Right cardiac atrium (tissue), 5 donors: ENCODE data around the gene PPFIBP2. TPM values are rescaled to one million over a fixed set of nuclear protein-coding genes. Genes with fewer than 3 reads are reported as not detected.
A peak's percentile ranks its signal among the peaks of the same experiment; 100 is the strongest.

Experiments
- ATAC-seq, 2 donors: fragments of 200-7000 bp; cut with Tn5 transposase; one replicate each; pipeline versions ENCODE4 v1.8.0 to v1.9.1; 2020; ENCODE audit warnings: moderate library complexity in 2 of 2, mild to moderate bottlenecking in 1 of 2
- DNase-seq, 3 donors: peaks; one replicate each; pipeline ENCODE4 v3.0.0-alpha.2; 2020
- H3K27ac ChIP-seq: one replicate; pipeline ENCODE4 v1.5.1; 2013; ENCODE audit warnings: mild to moderate bottlenecking, low read length, control low read depth, moderate library complexity
- H3K27me3 ChIP-seq: one replicate; pipeline ENCODE4 v1.6.1; 2013; ENCODE audit not compliant: control insufficient read depth, insufficient read depth
- H3K4me1 ChIP-seq: one replicate; pipeline ENCODE4 v1.6.1; 2013; ENCODE audit warnings: low read length; ENCODE audit not compliant: control insufficient read depth, insufficient read depth
- H3K4me3 ChIP-seq: one replicate; pipeline ENCODE4 v1.5.1; 2013; ENCODE audit warnings: low read length, control low read depth
- H3K9me3 ChIP-seq: one replicate; pipeline ENCODE4 v1.6.1; 2013; ENCODE audit warnings: low read length; ENCODE audit not compliant: control insufficient read depth
- WGBS: extraction: QIAGEN DNeasy Blood & Tissue Kit; methylation state at CpG from one replicate; pipeline ENCODE4 v1.1.7; 2013; 5-methylcytosine and 5-hydroxymethylcytosine counted together
- intact Hi-C, 4 donors: fragments of 100-400 bp; cut with DNase I; formaldehyde crosslinking; loops; one replicate each; pipeline versions ENCODE4 v1.11.0 to v1.14.0; 2022 to 2023
- polyA plus RNA-seq: library from polyadenylated mRNA; stranded (reverse); fragments of 200-250 nt; gene quantifications from one replicate; pipeline ENCODE4 v1.2.3, GENCODE V29; 2013
- total RNA-seq, 4 donors: library from RNA; stranded (reverse); fragmentation: NEBNext Ultra II Directional; extraction: Animal tissue kit (Norgen Biotek cat#: 25700); gene quantifications; one replicate each; pipeline ENCODE4 v1.2.1, GENCODE V29; 2021
- donor health status: healthy with polysubstance abuse.
- donor health status: DM: no; HTN: yes; CAD: no.
- donor health status: DM: no; HTN: no; CAD: no.
- donor health status: DM: no; HTN: yes; CAD: no; lungs with severe emphysema.
- donor health status: DM: yes; HTN: yes; CAD: no.

PPFIBP2 gene
- total and polyA plus RNA-seq, 5 donors, result 13.7 to 45.3 (median 25.0) TPM

DNA sequence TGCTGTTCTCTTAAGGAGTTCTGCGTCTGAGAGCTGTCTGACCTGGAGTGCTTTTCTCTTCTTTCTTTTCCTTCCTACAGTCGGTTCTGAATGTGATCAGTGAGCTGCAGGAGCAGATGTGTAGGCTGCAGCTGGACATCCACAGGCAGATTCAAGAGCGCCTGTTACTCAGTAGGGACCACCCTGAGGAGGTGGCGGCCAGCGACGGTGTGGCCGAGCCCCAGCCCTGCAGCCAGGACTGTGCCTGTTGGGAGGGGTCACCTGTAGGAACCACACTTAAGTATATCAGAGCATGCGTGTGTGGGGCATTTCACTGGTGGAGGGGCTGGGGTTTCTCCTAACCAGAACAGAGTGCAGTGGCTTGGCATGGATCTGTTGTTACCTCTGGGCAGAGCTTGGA lies 103.2 kb downstream of the PPFIBP2 start:
- Histone ChIP-seq H3K27ac (no peak overlapping the region), H3K4me3 (no peak overlapping the region), H3K27me3 (no peaks in the 10 kb centered on the region), H3K4me1 (no peaks in the 10 kb centered on the region), H3K9me3 (no peaks in the 10 kb centered on the region)
- DNase-seq, result no peak
- no peak for ATAC-seq
- WGBS, result 88% methylated on average over 8 of the region's 8 CpGs
- intact Hi-C loops, result no loop called here

DNA sequence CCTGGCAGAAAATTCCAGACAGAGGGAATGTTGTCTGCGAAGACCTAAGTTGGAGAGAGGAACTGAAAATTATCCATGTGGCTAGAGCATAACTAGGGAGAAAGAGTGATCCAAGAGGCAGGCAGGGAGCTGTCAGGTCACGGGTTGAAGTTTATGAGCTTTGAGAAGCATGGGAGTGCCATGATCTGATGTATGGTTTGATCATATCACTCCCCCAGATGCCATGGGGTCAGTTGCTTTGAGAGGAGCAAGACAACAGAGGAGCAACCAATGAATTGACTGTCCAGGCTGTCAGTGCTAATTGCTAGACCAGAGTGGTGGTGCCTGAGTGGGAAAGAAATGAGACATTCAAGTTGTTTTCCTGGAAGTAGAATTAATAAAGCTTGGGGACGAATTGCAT lies 105.5 kb downstream of the PPFIBP2 start:
- 94% methylated on average over 3 of the region's 3 CpGs for whole genome bisulfite sequencing

DNA sequence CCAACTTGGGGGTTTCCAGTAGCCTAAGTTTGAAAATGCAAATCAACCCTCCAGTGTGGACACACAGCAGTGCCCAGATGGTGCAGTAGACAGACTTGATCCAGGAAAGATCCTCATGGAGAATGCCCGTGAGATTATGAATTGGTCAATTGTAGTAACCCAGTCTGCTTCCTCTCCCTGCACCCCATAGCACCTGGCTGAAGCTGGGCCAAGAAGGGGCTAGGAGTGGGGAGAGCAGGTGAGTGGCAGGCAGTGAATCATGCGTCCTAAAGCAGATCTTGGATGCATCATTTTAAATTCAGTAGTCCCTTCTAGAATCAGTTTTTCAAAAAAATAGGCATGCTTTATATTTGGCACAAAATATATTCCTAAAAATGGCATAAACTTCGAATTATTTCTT lies 107.3 kb downstream of the PPFIBP2 start:
- intact Hi-C loops, result no loop called here
- Histone ChIP-seq H3K4me3 (no peak overlapping the region), H3K4me1 (no peaks in the 10 kb centered on the region), H3K27ac (no peak overlapping the region), H3K27me3 (no peaks in the 10 kb centered on the region), H3K9me3 (no peaks in the 10 kb centered on the region)
- DNase-seq, result no peak
- WGBS, result 75% methylated on average over 3 of the region's 3 CpGs
- no peak for ATAC-seq

More for the DNA sequence above, 105.5 kb downstream of the PPFIBP2 start:
- Histone ChIP-seq H3K27ac (no peak overlapping the region), H3K4me1 (no peaks in the 10 kb centered on the region), H3K9me3 (no peaks in the 10 kb centered on the region), H3K27me3 (no peaks in the 10 kb centered on the region), H3K4me3 (no peak overlapping the region)
- no peak for ATAC-seq
- intact Hi-C loops, result no loop called here
- DNase-seq, result no peak

DNA sequence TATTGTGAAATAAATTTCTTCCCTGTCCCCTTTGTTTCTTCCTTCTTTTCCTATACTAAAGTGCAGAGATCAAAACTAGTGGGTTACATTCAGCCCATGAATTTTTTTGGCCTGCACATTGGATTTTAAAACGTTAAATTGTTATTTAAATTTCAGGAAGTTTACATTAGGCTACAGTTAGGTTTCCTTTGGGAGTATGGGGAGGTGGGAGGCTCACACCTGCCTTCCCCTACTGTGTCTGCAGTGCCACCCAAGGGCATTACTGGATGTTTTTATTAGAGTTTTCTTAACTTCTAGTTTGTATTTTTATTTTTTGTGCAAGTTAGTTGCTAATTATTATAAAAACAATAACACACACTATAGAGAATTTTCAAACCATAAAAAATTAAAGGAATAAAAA lies 107.8 kb downstream of the PPFIBP2 start:
- Histone ChIP-seq H3K4me3 (no peak overlapping the region), H3K9me3 (no peaks in the 10 kb centered on the region), H3K27ac (no peak overlapping the region), H3K27me3 (no peaks in the 10 kb centered on the region), H3K4me1 (no peaks in the 10 kb centered on the region)
- ATAC-seq (no peak), DNase-seq (no peak)
- intact Hi-C loops, result no loop called here
- 9% methylated on average over 1 of the region's 1 CpG for WGBS

DNA sequence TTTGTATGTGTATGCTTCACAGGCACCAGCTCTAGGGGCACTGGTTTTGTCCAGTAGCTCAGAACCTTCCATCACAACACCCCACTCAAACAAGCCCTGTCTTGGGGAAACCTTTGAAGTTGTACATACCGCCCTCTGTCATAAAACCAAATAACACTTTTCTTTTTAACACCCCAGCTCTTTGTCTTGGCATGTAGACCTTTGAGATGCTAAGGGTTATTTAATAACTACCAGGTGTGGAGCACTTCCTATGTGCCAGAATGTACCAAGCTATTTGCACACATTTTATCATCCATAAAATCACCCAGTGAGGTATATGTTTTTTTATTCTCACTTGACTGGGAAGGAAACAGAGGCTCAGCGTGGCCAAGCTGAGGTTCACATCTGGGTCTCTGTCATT lies 108.9 kb downstream of the PPFIBP2 start:
- no peaks in the 10 kb centered on the region for H3K4me1 ChIP-seq
- H3K27me3 ChIP-seq, result no peaks in the 10 kb centered on the region
- H3K4me3 ChIP-seq, result no peak overlapping the region
- no peak overlapping the region for H3K27ac ChIP-seq
- ATAC-seq, result no peak
- intact Hi-C loops, result no loop called here
- WGBS, result 96% methylated on average over 2 of the region's 2 CpGs
- H3K9me3 ChIP-seq, result no peaks in the 10 kb centered on the region
- no peak for DNase-seq

DNA sequence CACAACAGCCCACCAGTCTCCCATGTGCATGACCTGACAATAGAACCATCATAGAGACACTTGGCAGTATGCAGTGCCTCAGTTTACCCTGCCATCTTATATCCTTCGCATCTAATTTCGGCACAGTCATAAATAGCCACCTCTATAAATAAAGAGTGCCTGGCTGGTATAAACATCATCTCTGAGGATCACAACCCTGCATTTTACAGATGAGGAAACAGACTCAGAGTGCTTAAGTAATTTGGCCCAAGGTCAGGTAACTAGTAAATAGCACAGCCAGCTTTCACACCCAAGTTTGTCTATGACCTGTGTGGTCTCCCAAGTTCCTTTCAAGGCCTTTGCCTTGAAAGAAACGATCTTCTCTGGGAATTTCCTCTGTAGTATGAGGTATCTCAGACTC lies 114.9 kb downstream of the PPFIBP2 start:
- no peak for ATAC-seq
- intact Hi-C loops, result no loop called here
- WGBS, result 68% methylated on average over 3 of the region's 3 CpGs

DNA sequence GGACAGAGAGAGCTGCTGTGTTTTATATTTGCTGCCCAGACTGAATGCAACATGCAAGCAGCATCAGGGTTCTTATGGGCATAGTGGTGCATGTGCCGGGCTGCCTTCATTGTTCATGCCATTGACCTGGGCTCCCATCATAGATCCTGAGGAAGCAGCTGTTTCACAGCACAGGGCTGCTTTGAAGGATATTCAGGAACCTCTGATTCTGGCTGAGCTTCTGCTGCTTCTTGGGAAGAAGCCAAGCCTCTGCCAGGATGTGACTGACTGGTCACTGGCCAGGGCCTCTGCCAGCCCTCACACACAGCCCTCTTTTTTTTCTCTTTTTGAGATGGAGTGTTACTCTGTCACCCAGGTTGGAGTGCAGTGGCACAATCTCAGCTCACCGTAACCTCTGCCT lies 116.2 kb downstream of the PPFIBP2 start:
- no peak overlapping the region for H3K4me3 ChIP-seq
- peak; percentile 29 to 47 for ATAC-seq
- 69% methylated on average over 2 of the region's 2 CpGs for WGBS
- no peak overlapping the region for H3K27ac ChIP-seq
- H3K4me1 ChIP-seq, result no peaks in the 10 kb centered on the region
- H3K9me3 ChIP-seq, result no peaks in the 10 kb centered on the region
- peak in 1 of 3 donors; percentile 62 for DNase-seq
- no peaks in the 10 kb centered on the region for H3K27me3 ChIP-seq
- intact Hi-C loops, result no loop called here

More for the DNA sequence above, 114.9 kb downstream of the PPFIBP2 start:
- DNase-seq, result no peak
- H3K4me1 ChIP-seq, result no peaks in the 10 kb centered on the region
- H3K4me3 ChIP-seq, result no peak overlapping the region
- no peaks in the 10 kb centered on the region for H3K9me3 ChIP-seq
- no peaks in the 10 kb centered on the region for H3K27me3 ChIP-seq
- no peak overlapping the region for H3K27ac ChIP-seq

DNA sequence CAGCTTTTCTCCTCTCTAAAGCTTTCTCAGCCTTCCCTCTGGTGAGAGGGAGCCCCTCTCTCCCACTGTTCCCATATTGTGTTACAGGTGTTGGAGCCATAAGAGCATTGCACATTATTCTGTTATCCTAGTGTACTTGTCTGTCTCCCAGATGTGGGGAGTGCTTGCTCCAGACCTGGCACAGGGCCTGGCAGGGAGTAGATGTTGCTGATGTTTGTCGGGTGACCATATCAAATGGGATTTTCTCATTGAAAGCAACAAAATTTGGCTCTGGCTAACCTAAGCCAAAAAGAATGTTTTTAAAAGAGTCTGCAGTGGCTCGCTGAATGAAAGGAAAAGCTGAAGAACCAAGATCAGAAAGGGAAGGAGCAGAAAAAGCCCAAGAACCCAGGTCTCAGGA lies 118.4 kb downstream of the PPFIBP2 start:
- Histone ChIP-seq H3K4me3 (no peak overlapping the region), H3K4me1 (no peaks in the 10 kb centered on the region), H3K9me3 (no peaks in the 10 kb centered on the region), H3K27ac (no peak overlapping the region), H3K27me3 (no peaks in the 10 kb centered on the region)
- WGBS, result 83% methylated on average over 2 of the region's 2 CpGs
- ATAC-seq, result no peak
- intact Hi-C loops, result no loop called here
- DNase-seq, result no peak

DNA sequence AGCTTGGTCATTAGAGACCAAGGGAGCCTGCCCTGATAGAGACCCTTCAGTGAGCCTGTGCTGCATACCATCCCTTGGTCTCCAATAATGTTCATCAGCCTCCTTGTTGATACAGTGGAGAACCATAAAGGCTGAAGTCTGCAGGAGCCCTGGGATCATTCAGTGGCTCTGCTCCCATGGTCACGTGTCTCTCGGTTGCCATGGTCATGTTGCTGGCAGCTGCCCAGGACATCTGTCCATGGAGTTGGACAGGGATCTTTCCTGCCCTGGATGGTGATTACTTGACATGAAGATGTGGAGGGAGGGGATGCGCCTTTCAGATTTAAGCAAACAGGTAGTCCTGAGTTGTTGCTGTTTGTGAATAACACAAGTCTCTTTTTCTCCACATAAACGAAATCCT lies 121.3 kb downstream of the PPFIBP2 start:
- no peak for ATAC-seq

DNA sequence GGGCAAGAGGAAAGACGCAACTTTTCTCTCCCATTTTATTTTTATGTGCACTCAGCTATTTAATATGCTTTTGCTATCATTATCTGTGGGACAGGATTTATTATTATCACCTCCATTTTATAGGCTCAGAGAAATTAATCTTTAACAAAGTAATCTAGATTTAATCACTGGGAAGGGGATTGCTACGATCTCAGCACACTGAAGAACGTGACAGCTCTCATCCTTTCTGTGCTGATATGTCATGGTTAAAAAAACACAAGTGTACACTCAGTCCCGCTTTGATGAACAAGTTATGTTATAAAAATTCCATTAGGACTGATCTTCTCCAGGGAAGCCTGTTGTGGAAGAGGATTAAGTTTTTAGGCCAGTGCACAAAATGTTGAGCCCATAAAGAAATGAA lies 121.9 kb downstream of the PPFIBP2 start:
- H3K27ac ChIP-seq, result no peak overlapping the region
- no peak overlapping the region for H3K4me3 ChIP-seq
- WGBS, result 94% methylated on average over 4 of the region's 4 CpGs
- ATAC-seq (no peak), DNase-seq (no peak)
- intact Hi-C loops, result no loop called here
- H3K9me3 ChIP-seq, result no peaks in the 10 kb centered on the region
- H3K4me1 ChIP-seq, result peaks cover 4% of the 10 kb centered on the region
- H3K27me3 ChIP-seq, result no peaks in the 10 kb centered on the region

More for the DNA sequence above, 121.3 kb downstream of the PPFIBP2 start:
- Histone ChIP-seq H3K4me1 (peaks cover 4% of the 10 kb centered on the region), H3K27ac (no peak overlapping the region), H3K9me3 (no peaks in the 10 kb centered on the region), H3K27me3 (no peaks in the 10 kb centered on the region), H3K4me3 (no peak overlapping the region)
- WGBS, result 75% methylated on average over 4 of the region's 4 CpGs
- peak in 1 of 3 donors; percentile 73 for DNase-seq
- intact Hi-C loops, result no loop called here

DNA sequence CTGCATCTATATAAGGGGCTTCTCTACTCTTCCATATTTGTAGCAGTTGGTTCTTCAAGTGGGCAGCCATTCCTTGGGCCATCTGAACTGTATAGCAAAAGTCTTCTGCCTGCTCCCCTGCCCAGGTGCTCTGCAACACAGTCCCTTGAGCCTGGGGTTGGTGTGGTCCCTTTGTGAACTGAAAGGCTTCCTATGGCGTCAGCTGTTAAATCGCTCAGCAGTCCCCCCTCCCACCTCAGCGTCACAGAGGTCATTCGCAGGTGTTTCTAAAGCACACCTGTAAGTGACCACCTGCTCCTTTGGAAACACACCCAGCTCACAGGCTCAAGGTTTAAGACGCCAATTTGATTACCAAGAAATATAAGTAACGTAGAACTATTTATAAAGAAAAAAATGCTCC lies 122.6 kb downstream of the PPFIBP2 start:
- intact Hi-C loops, result no loop called here
- no peaks in the 10 kb centered on the region for H3K27me3 ChIP-seq
- no peaks in the 10 kb centered on the region for H3K9me3 ChIP-seq
- ATAC-seq (no peak), DNase-seq (no peak)
- H3K4me1 ChIP-seq, result peaks cover 4% of the 10 kb centered on the region
- H3K27ac ChIP-seq, result no peak overlapping the region
- 76% methylated on average over 6 of the region's 6 CpGs for WGBS
- no peak overlapping the region for H3K4me3 ChIP-seq

DNA sequence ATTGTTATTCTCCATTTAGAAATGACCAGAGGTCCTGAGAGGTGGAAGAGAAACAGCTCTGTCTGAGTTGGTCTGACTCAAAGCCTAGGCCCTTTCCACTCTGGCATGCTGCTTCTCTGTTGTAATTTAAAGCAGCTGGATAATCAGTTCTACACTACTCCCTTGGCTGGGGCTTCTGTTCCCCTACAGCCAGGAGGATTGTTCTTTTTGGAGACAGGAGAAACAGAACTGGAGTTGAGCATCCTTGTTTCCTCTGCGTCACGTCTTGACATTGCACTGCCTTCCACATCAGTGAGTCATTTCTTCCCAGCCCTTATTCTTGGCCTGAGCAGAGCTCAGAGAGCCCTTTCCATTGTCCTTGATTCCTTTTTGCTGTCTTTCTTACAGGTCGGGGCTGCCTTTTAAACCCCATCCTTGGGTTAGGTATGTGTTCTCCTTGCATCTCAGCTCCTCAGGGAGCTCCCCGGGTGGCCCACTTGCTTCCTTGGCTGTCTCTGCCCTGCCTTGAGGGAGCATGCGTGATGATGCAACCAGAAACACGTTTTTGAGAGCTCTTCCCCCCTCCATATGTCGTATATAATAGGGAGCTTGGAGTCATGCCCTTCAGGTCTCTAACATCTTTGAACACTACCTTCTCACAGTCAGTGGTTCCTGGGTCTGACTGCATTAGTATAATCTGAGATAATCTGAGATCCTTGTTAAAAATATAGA lies 123.8 kb downstream of the PPFIBP2 start:
- Histone ChIP-seq H3K27me3 (no peaks in the 10 kb centered on the region), H3K4me3 (no peak overlapping the region), H3K4me1 (peaks cover 4% of the 10 kb centered on the region), H3K27ac (peak overlapping the region; percentile 72), H3K9me3 (no peaks in the 10 kb centered on the region)
- WGBS, result 62% methylated on average over 7 of the region's 7 CpGs
- DNase-seq (peak; percentile 54 to 66 (median 55)), ATAC-seq (peak; percentile 81 to 91)
- intact Hi-C loops, result no loop called here
